MM.1S (cell line): ENCODE measurements around the gene MYMK.

Source experiments
- EZH2 ChIP-seq: fragments of 300-600 bp; sonication (generic); optimal IDR thresholded peaks from 2 replicates; pipeline ENCODE3; 2017; ENCODE audit warnings: low read depth, mild to moderate bottlenecking, antibody characterized with exemption, low read length, mixed read lengths
- TF ChIP-seq, protein P1 (sequence below): fragments of 300-600 bp; sonication (generic); IDR thresholded peaks from 2 replicates; pipeline ENCODE4 v1.5.1; 2016; ENCODE audit warnings: antibody characterized with exemption, low read length, mixed read lengths

DNA sequence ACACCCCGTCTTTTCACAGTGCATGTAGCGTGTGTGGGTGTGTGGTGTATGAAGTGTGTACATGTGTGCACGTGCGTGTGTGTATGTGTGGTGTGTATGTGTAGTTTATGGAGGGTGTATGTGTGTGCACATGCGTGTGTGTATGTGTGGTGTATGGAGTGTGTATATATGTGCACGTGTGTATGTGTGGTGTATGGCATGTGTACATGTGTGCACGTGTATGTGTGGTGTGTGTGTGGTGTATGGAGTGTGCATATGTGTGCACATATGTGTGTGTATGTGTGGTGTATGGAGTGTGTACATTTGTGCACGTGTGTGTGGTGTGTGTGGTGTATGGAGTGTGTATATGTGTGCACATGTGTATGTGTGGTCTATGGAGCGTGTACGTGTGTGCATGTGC lies 13.2 kb downstream of the MYMK start:
- TF ChIP-seq, protein P1, sequence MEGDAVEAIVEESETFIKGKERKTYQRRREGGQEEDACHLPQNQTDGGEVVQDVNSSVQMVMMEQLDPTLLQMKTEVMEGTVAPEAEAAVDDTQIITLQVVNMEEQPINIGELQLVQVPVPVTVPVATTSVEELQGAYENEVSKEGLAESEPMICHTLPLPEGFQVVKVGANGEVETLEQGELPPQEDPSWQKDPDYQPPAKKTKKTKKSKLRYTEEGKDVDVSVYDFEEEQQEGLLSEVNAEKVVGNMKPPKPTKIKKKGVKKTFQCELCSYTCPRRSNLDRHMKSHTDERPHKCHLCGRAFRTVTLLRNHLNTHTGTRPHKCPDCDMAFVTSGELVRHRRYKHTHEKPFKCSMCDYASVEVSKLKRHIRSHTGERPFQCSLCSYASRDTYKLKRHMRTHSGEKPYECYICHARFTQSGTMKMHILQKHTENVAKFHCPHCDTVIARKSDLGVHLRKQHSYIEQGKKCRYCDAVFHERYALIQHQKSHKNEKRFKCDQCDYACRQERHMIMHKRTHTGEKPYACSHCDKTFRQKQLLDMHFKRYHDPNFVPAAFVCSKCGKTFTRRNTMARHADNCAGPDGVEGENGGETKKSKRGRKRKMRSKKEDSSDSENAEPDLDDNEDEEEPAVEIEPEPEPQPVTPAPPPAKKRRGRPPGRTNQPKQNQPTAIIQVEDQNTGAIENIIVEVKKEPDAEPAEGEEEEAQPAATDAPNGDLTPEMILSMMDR, result no peak
- no peak for TF ChIP-seq EZH2
